Progenitor cell of endocrine pancreas (in vitro differentiated cells): ENCODE data around the gene NUP93. TPM values are rescaled to one million over a fixed set of nuclear protein-coding genes. Genes with fewer than 3 reads are reported as not detected.

Experiments
- DNase-seq: peaks from one replicate; pipeline ENCODE4 v3.0.0; 2021; ENCODE audit warnings: low spot score; ENCODE audit not compliant: unreplicated experiment
- H3K27ac Mint-ChIP-seq: 2 replicates; pipeline ENCODE4 v1.8.0; 2021; ENCODE audit warnings: mild to moderate bottlenecking, moderate library complexity, mixed read lengths
- H3K27me3 Mint-ChIP-seq: 2 replicates; pipeline ENCODE4 v1.8.0; 2021; ENCODE audit warnings: mixed read lengths
- H3K36me3 Mint-ChIP-seq: 2 replicates; pipeline ENCODE4 v1.8.0; 2022; ENCODE audit warnings: mixed read lengths; ENCODE audit not compliant: insufficient read depth
- H3K4me1 Mint-ChIP-seq: 2 replicates; pipeline ENCODE4 v1.8.0; 2021; ENCODE audit warnings: low read depth, mixed read lengths
- H3K4me3 Mint-ChIP-seq: 2 replicates; pipeline ENCODE4 v1.8.0; 2021; ENCODE audit warnings: low read depth, mild to moderate bottlenecking, moderate library complexity, mixed read lengths
- H3K9me3 Mint-ChIP-seq: 2 replicates; pipeline ENCODE4 v1.8.0; 2021; ENCODE audit warnings: low read depth, mixed read lengths
- CTCF ChIP-seq: fragments of 200-600 bp; sonication (generic); IDR thresholded peaks from one replicate; pipeline ENCODE4 v1.5.0; 2021; ENCODE audit warnings: antibody characterized with exemption, mild to moderate bottlenecking; ENCODE audit not compliant: unreplicated experiment
- total RNA-seq: library from RNA; stranded (reverse); gene quantifications from 2 replicates; pipeline ENCODE4 v1.2.1, GENCODE V29; 2021

Gene NUP93
- total RNA-seq, 1 donor from 2014 or later: 74.4 TPM

- Mint-ChIP-seq H3K4me1 (peaks cover 9% of the 10 kb centered on the region), H3K4me3 (no peak overlapping the region), H3K36me3 (no peaks in the 10 kb centered on the region), H3K27ac (no peak overlapping the region), H3K9me3 (no peaks in the 10 kb centered on the region), H3K27me3 (no peaks in the 10 kb centered on the region)
- DNase-seq: no peak
- peak; percentile 53 for TF ChIP-seq CTCF
Observed at GRCh38 chr16:56851671-56852400, 121.9 kb downstream of the NUP93 start.

- H3K27ac Mint-ChIP-seq: no peak overlapping the region
- no peaks in the 10 kb centered on the region for H3K9me3 Mint-ChIP-seq
- no peak for DNase-seq
- no peak for TF ChIP-seq CTCF
- peaks cover 13% of the 10 kb centered on the region for H3K4me1 Mint-ChIP-seq
- H3K27me3 Mint-ChIP-seq: no peaks in the 10 kb centered on the region
- no peaks in the 10 kb centered on the region for H3K36me3 Mint-ChIP-seq
- no peak overlapping the region for H3K4me3 Mint-ChIP-seq
Observed at GRCh38 chr16:56852401-56852730, 122.4 kb downstream of the NUP93 start.

GRCh38 chr16:56852968-56853367 lies 123.0 kb downstream of the NUP93 start:
- Mint-ChIP-seq H3K36me3 (no peaks in the 10 kb centered on the region), H3K27me3 (no peaks in the 10 kb centered on the region), H3K9me3 (no peaks in the 10 kb centered on the region), H3K4me3 (no peak overlapping the region), H3K27ac (no peak overlapping the region), H3K4me1 (peaks cover 13% of the 10 kb centered on the region)
- no peak for TF ChIP-seq CTCF
- DNase-seq: no peak

- TF ChIP-seq CTCF: no peak
- Mint-ChIP-seq H3K4me1 (peaks cover 8% of the 10 kb centered on the region), H3K9me3 (no peaks in the 10 kb centered on the region), H3K27ac (no peak overlapping the region), H3K27me3 (no peaks in the 10 kb centered on the region), H3K36me3 (no peaks in the 10 kb centered on the region), H3K4me3 (no peak overlapping the region)
- DNase-seq: no peak
Observed at GRCh38 chr16:56855201-56855600, 125.3 kb downstream of the NUP93 start.

- H3K4me1 Mint-ChIP-seq: peaks cover 15% of the 10 kb centered on the region
Observed at GRCh38 chr16:56855946-56856345, 126.0 kb downstream of the NUP93 start.

More at GRCh38 chr16:56855946-56856345, 126.0 kb downstream of the NUP93 start:
- H3K27me3 Mint-ChIP-seq: no peaks in the 10 kb centered on the region
- H3K4me3 Mint-ChIP-seq: no peak overlapping the region
- no peak for DNase-seq
- no peak for TF ChIP-seq CTCF
- H3K9me3 Mint-ChIP-seq: no peaks in the 10 kb centered on the region
- H3K36me3 Mint-ChIP-seq: no peaks in the 10 kb centered on the region
- H3K27ac Mint-ChIP-seq: no peak overlapping the region
